Measurements from ENCODE around the gene ACCS.

ACCS gene

GRCh38 chr11:44057340-44057739 is 8.7 kb upstream of the ACCS start:
- TF ChIP-seq, protein P1, sequence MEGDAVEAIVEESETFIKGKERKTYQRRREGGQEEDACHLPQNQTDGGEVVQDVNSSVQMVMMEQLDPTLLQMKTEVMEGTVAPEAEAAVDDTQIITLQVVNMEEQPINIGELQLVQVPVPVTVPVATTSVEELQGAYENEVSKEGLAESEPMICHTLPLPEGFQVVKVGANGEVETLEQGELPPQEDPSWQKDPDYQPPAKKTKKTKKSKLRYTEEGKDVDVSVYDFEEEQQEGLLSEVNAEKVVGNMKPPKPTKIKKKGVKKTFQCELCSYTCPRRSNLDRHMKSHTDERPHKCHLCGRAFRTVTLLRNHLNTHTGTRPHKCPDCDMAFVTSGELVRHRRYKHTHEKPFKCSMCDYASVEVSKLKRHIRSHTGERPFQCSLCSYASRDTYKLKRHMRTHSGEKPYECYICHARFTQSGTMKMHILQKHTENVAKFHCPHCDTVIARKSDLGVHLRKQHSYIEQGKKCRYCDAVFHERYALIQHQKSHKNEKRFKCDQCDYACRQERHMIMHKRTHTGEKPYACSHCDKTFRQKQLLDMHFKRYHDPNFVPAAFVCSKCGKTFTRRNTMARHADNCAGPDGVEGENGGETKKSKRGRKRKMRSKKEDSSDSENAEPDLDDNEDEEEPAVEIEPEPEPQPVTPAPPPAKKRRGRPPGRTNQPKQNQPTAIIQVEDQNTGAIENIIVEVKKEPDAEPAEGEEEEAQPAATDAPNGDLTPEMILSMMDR (IDR thresholded peaks at IDR 0.05; ENCODE audit: low read depth, low read length), result no peak
- H3K4me3 ChIP-seq (replicated peaks in 1 of 2; ENCODE audit: low read depth in 2 of 2, low read length in 2 of 2), result no peak overlapping the region
- DNase-seq (ENCODE audit: low read depth in 2 of 2), result no peak

- H3K4me3 ChIP-seq (replicated peaks in 1 of 2; ENCODE audit: low read depth in 2 of 2, low read length in 2 of 2), result no peak overlapping the region
- TF ChIP-seq, protein P1 (IDR thresholded peaks at IDR 0.05; ENCODE audit: low read depth, low read length), result no peak
- DNase-seq (ENCODE audit: low read depth in 2 of 2), result no peak
Measured at GRCh38 chr11:44058275-44058674, 7.8 kb upstream of the ACCS start.

DNA sequence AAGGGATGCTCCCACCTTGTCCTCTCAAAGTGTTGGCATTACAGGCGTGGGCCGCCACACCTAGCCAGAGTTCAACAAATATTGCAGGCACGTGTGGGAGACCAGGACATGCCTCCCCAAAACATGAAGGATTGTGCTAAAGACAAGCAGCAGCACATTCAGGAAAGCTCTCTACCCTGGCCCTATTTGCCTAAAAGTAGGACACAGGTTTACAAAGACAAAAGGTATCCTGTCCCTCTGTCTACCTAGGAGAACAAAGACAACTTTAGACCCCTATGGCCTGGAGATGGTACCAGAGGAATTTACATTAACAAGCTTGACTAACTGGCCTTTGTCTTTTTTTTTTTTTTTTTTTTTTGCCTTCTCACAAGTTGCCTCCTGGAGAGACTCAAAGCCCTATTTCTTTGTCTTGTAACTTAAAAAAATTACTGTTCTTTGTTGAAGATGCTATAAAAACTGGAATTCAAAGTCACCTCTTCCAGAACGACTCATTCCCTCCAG is 859 bp upstream of the ACCS start:
- TF ChIP-seq, protein P1 (IDR thresholded peaks at IDR 0.05; ENCODE audit: low read depth, low read length), result no peak
- H3K4me3 ChIP-seq (replicated peaks in 1 of 2; ENCODE audit: low read depth in 2 of 2, low read length in 2 of 2), result no peak overlapping the region
- no peak for DNase-seq (ENCODE audit: low read depth in 2 of 2)

DNA sequence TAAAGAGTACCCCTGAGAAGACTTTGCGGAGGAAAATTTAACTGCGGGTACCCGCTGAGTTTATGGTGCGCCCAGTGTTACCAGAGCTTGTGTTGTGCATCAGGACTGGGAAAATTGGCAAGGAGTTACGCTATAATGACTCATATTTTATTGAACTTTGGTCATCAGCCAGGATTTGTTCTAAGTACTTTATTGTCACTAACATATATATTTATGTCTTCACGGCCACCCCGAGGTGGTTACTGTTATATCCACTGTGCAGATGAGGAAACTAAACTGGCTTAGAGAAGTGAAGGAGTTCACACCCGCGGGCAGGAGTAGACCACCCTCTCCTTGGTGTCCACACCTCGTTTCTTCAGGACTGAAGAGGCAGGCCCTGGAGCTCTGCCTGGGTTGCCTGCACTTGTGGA is 667 bp downstream of the ACCS start:
- peak; percentile 79 to 87 for DNase-seq (ENCODE audit: low read depth in 2 of 2)
- TF ChIP-seq, protein P1 (IDR thresholded peaks at IDR 0.05; ENCODE audit: low read depth, low read length), result no peak
- peak overlapping the region; percentile 64 to 68 for H3K4me3 ChIP-seq (replicated peaks in 1 of 2; ENCODE audit: low read depth in 2 of 2, low read length in 2 of 2)

DNA sequence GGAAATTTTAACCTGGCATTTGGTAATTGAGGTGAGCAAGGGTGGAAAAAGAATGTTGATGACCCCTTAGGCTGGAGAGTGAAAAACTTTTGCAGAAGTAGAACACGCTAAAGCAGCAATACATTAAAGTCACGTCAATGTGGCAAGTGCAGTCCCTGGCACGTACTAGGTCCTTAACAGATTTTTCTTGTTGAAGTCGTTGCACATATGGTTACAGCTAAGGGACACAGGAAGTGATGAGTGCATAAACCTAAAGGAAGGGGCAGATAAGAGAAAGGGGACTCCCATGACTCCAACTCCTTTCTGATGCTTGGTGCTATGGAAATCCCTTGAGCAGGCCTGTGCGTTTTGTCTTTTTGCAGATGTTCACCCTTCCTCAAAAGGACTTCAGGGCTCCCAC is 1.2 kb downstream of the ACCS start:
- no peak overlapping the region for H3K4me3 ChIP-seq (replicated peaks in 1 of 2; ENCODE audit: low read depth in 2 of 2, low read length in 2 of 2)
- no peak for DNase-seq (ENCODE audit: low read depth in 2 of 2)
- TF ChIP-seq, protein P1 (IDR thresholded peaks at IDR 0.05; ENCODE audit: low read depth, low read length), result no peak

- DNase-seq (ENCODE audit: low read depth in 2 of 2), result no peak
- H3K4me3 ChIP-seq (replicated peaks in 1 of 2; ENCODE audit: low read depth in 2 of 2, low read length in 2 of 2), result no peak overlapping the region
- TF ChIP-seq, protein P1 (IDR thresholded peaks at IDR 0.05; ENCODE audit: low read depth, low read length), result no peak
Measured at GRCh38 chr11:44068180-44068579, 2.1 kb downstream of the ACCS start.

DNA sequence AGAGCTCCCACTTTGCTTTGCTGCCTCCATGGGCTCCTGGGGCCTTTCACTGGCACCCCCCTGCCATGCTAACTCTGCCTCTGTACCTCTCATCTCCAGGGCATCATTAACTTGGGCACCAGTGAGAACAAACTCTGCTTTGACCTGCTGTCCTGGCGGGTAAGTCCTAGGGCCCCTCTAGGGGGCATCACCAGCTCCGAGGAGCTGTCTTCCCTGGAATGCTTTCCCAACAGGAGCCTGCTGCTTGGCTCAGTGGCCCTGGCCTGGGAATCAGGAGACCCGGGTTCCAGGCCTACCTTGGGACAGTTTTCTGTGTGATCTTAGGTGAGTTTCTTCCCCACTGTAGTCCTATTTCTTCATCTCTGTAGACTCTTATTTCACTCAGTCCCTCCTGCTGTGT is 5.1 kb downstream of the ACCS start:
- TF ChIP-seq, protein P1 (IDR thresholded peaks at IDR 0.05; ENCODE audit: low read depth, low read length), result no peak
- no peak for DNase-seq (ENCODE audit: low read depth in 2 of 2)
- no peak overlapping the region for H3K4me3 ChIP-seq (replicated peaks in 1 of 2; ENCODE audit: low read depth in 2 of 2, low read length in 2 of 2)
